Small intestine (tissue), 7 donors: ENCODE measurements around the gene FXYD2. TPM values are rescaled to one million over a fixed set of nuclear protein-coding genes. Genes with fewer than 3 reads are reported as not detected.

Experiments used
- DNase-seq, 2 donors: peaks; one replicate each; pipeline versions ENCODE4 v3.0.0 to v3.0.0-alpha.2; 2013
- FAIRE-seq: peaks from 2 replicates; lab custom pipeline; 2012; peaks lifted over from hg19 to GRCh38; lab: Jason Lieb, UNC
- H3K27ac ChIP-seq, 3 donors: one replicate each; pipeline ENCODE4 v1.5.1; 2013; ENCODE audit warnings: low read length in 2 of 3, mild to moderate bottlenecking in 2 of 3, control low read depth in 1 of 3, inconsistent platforms in 1 of 3, low read depth in 1 of 3, moderate library complexity in 1 of 3
- H3K27me3 ChIP-seq, 3 donors: one replicate each; pipeline ENCODE4 v1.6.1; 2013; ENCODE audit warnings: low read length in 3 of 3, inconsistent platforms in 1 of 3; ENCODE audit not compliant: control insufficient read depth in 3 of 3, insufficient read depth in 3 of 3
- H3K36me3 ChIP-seq, 3 donors: one replicate each; pipeline ENCODE4 v1.6.1; 2013; ENCODE audit warnings: low read length in 3 of 3, inconsistent platforms in 1 of 3, low read depth in 1 of 3, mild to moderate bottlenecking in 1 of 3, moderate library complexity in 1 of 3; ENCODE audit not compliant: control insufficient read depth in 3 of 3, insufficient read depth in 2 of 3
- H3K4me1 ChIP-seq, 3 donors: one replicate each; pipeline ENCODE4 v1.6.1; 2013; ENCODE audit warnings: low read length in 2 of 3, inconsistent platforms in 1 of 3, low read depth in 1 of 3, mild to moderate bottlenecking in 1 of 3, moderate library complexity in 1 of 3; ENCODE audit not compliant: control insufficient read depth in 3 of 3, insufficient read depth in 2 of 3
- H3K4me3 ChIP-seq, 3 donors: one replicate each; pipeline ENCODE4 v1.5.1; 2013; ENCODE audit warnings: low read length in 3 of 3, control low read depth in 1 of 3, inconsistent platforms in 1 of 3, low read depth in 1 of 3, mild to moderate bottlenecking in 1 of 3, moderate library complexity in 1 of 3
- H3K9me3 ChIP-seq, 2 donors: one replicate each; pipeline ENCODE4 v1.6.1; 2013; ENCODE audit warnings: low read depth in 1 of 2, low read length in 1 of 2; ENCODE audit not compliant: control insufficient read depth in 2 of 2, insufficient read depth in 1 of 2
- WGBS, 3 donors: extraction: QIAGEN DNeasy Blood & Tissue Kit; methylation state at CpG; one replicate each; pipeline ENCODE4 v1.1.7; 2013; 5-methylcytosine and 5-hydroxymethylcytosine counted together
- polyA plus RNA-seq, 4 donors: library from polyadenylated mRNA; stranded (reverse) in 3 of 4; unstranded in 1 of 4; fragments of 200-250 nt in 3 of 4; fragments of 120-200 nt in 1 of 4; gene quantifications; one replicate each; pipeline versions ENCODE4 v1.2.1 to v1.2.3, GENCODE V29; 2013
- donor health status: healthy with polysubstance abuse.
- donor health status: control.
- donor health status: control.
- donor health status: Bipolar disorder and iron deficiency.
- donor health status: healthy.

Gene FXYD2
- polyA plus RNA-seq, 4 donors, result 2.2 to 136 (median 3.2) TPM; not detected in 1

GRCh38 chr11:117836077-117836960, 11.8 kb upstream of the FXYD2 start:
- 83 to 95% (median 88%) methylated on average over 14 of the region's 14 CpGs for WGBS, 3 donors
- DNase-seq, result no peak
- H3K4me1 ChIP-seq, result peaks cover 0 to 59% (median 6%) of the 10 kb centered on the region in 3 donors
- H3K9me3 ChIP-seq, result no peaks in the 10 kb centered on the region
- H3K36me3 ChIP-seq, result peaks cover 0 to 26% (median 0%) of the 10 kb centered on the region in 3 donors
- no peak overlapping the region for H3K27ac ChIP-seq
- FAIRE-seq, result no peak
- no peaks in the 10 kb centered on the region for H3K27me3 ChIP-seq
- no peak overlapping the region for H3K4me3 ChIP-seq

- Histone ChIP-seq H3K9me3 (no peaks in the 10 kb centered on the region), H3K27ac (no peak overlapping the region), H3K27me3 (no peaks in the 10 kb centered on the region), H3K4me1 (peaks cover 0 to 66% (median 6%) of the 10 kb centered on the region in 3 donors), H3K36me3 (peaks cover 0 to 24% (median 0%) of the 10 kb centered on the region in 3 donors), H3K4me3 (no peak overlapping the region)
- WGBS, 3 donors, result 92 to 95% (median 94%) methylated on average over 8 of the region's 8 CpGs
- DNase-seq (no peak), FAIRE-seq (no peak)
Observed at GRCh38 chr11:117835576-117835975, 11.0 kb upstream of the FXYD2 start.

GRCh38 chr11:117834838-117835443, 10.4 kb upstream of the FXYD2 start:
- Histone ChIP-seq H3K4me3 (no peak overlapping the region), H3K4me1 (peaks cover 0 to 72% (median 6%) of the 10 kb centered on the region in 3 donors), H3K27me3 (no peaks in the 10 kb centered on the region), H3K27ac (no peak overlapping the region), H3K36me3 (peaks cover 0 to 22% (median 0%) of the 10 kb centered on the region in 3 donors), H3K9me3 (no peaks in the 10 kb centered on the region)
- WGBS, 3 donors, result 91 to 95% (median 92%) methylated on average over 17 of the region's 17 CpGs
- DNase-seq (no peak), FAIRE-seq (no peak)

- Histone ChIP-seq H3K36me3 (peaks cover 0 to 15% (median 0%) of the 10 kb centered on the region in 3 donors), H3K4me1 (peaks cover 0 to 70% (median 6%) of the 10 kb centered on the region in 3 donors), H3K27me3 (no peaks in the 10 kb centered on the region), H3K4me3 (no peak overlapping the region), H3K27ac (peak overlapping the region in 2 of 3 donors; percentile 51 to 90), H3K9me3 (no peaks in the 10 kb centered on the region)
- no peak for DNase-seq
- 69 to 81% (median 70%) methylated on average over 6 of the region's 6 CpGs for WGBS, 3 donors
- FAIRE-seq, result no peak
Observed at GRCh38 chr11:117834068-117834810, 9.7 kb upstream of the FXYD2 start.

- DNase-seq (peak; percentile 88 to 96), FAIRE-seq (no peak)
- no peak overlapping the region for H3K4me3 ChIP-seq
- WGBS, 3 donors, result 20 to 56% (median 42%) methylated on average over 7 of the region's 7 CpGs
- H3K36me3 ChIP-seq, result peaks cover 0 to 15% (median 0%) of the 10 kb centered on the region in 3 donors
- no peaks in the 10 kb centered on the region for H3K9me3 ChIP-seq
- no peaks in the 10 kb centered on the region for H3K27me3 ChIP-seq
- peaks cover 3 to 71% (median 6%) of the 10 kb centered on the region in 3 donors for H3K4me1 ChIP-seq
- H3K27ac ChIP-seq, result peak overlapping the region in 2 of 3 donors; percentile 51 to 90
Observed at GRCh38 chr11:117833401-117833891, 8.9 kb upstream of the FXYD2 start.

- no peak overlapping the region for H3K4me3 ChIP-seq
- H3K4me1 ChIP-seq, result peaks cover 3 to 67% (median 6%) of the 10 kb centered on the region in 3 donors
- H3K27me3 ChIP-seq, result no peaks in the 10 kb centered on the region
- WGBS, 3 donors, result 87 to 90% (median 87%) methylated on average over 8 of the region's 8 CpGs
- peaks cover 0 to 9% (median 0%) of the 10 kb centered on the region in 3 donors for H3K36me3 ChIP-seq
- FAIRE-seq (no peak), DNase-seq (no peak)
- H3K27ac ChIP-seq, result peak overlapping the region in 1 of 3 donors; percentile 90
- no peaks in the 10 kb centered on the region for H3K9me3 ChIP-seq
Observed at GRCh38 chr11:117832511-117832910, 8.0 kb upstream of the FXYD2 start.

- WGBS, 3 donors, result 79 to 86% (median 84%) methylated on average over 7 of the region's 7 CpGs
- no peak overlapping the region for H3K4me3 ChIP-seq
- DNase-seq (no peak), FAIRE-seq (no peak)
- H3K4me1 ChIP-seq, result peaks cover 3 to 62% (median 4%) of the 10 kb centered on the region in 3 donors
- no peaks in the 10 kb centered on the region for H3K27me3 ChIP-seq
- no peak overlapping the region for H3K27ac ChIP-seq
- peaks cover 0 to 9% (median 0%) of the 10 kb centered on the region in 3 donors for H3K36me3 ChIP-seq
- no peaks in the 10 kb centered on the region for H3K9me3 ChIP-seq
Observed at GRCh38 chr11:117831661-117832415, 7.3 kb upstream of the FXYD2 start.
